ENCODE data around the gene KLHL2. TPM values are rescaled to one million over a fixed set of nuclear protein-coding genes. Genes with fewer than 3 reads are reported as not detected.
"Not testable (repeated sequence)": the region's sequence is repeated elsewhere in the genome, so short reads cannot be mapped to it uniquely, and the experiment has no call there.

Gene KLHL2
- total RNA-seq, 4 donors from 2014 or later: 9.2 to 19.8 (median 12.0) TPM

GRCh38 chr4:165222651-165222994 lies 15.3 kb downstream of the KLHL2 start:
- in situ Hi-C loops (cut with MboI; ENCODE audit: low pct_ligation_motif_present in 1 of 4, low pct_unique_long_range_greater_than_20kb in 1 of 4, low sequenced_read_pairs in 3 of 4) (loop anchor here in 1 of 4 donors (25.0 kb wide), 1 partner anchor 115 kb away; the partner anchor contains the start of gene MSMO1), intact Hi-C loops (cut with DNase I; ENCODE audit: low total_unique reads) (no loop called here)
- Histone ChIP-seq H3K27me3 (no peaks in the 10 kb centered on the region), H3K36me3 (no peaks in the 10 kb centered on the region), H3K4me3 (no peak overlapping the region), H3K27ac (peak overlapping the region in 1 of 4 donors; percentile 9), H3K9me3 (no peaks in the 10 kb centered on the region), H3K4me1 (no peaks in the 10 kb centered on the region)
- no peak for DNase-seq
- 56 to 71% methylated on average over 2 of the region's 2 CpGs for WGBS, 2 donors (ENCODE audit: low coverage in 1 of 2)
- no peak for TF ChIP-seq POLR2A (IDR thresholded peaks at IDR 0.05)
- TF ChIP-seq POLR2AphosphoS5 (IDR thresholded peaks at IDR 0.05): peak in 2 of 3 donors; percentile 7 to 8

- H3K27me3 ChIP-seq; H3K36me3 ChIP-seq; H3K9me3 ChIP-seq; H3K4me1 ChIP-seq; H3K27ac ChIP-seq; DNase-seq; H3K4me3 ChIP-seq; intact Hi-C loops (cut with DNase I; ENCODE audit: low total_unique reads); in situ Hi-C loops (cut with MboI; ENCODE audit: low pct_ligation_motif_present in 1 of 4, low pct_unique_long_range_greater_than_20kb in 1 of 4, low sequenced_read_pairs in 3 of 4): not testable (repeated sequence)
- 76 to 87% methylated on average over 2 of the region's 2 CpGs for WGBS, 2 donors (ENCODE audit: low coverage in 1 of 2)
These were observed 20.0 kb downstream of the KLHL2 start for GRCh38 chr4:165227401-165227800.

- H3K4me3 ChIP-seq; H3K9me3 ChIP-seq; H3K36me3 ChIP-seq; intact Hi-C loops (cut with DNase I; ENCODE audit: low total_unique reads); H3K27ac ChIP-seq; H3K27me3 ChIP-seq; H3K4me1 ChIP-seq; DNase-seq; in situ Hi-C loops (cut with MboI; ENCODE audit: low pct_ligation_motif_present in 1 of 4, low pct_unique_long_range_greater_than_20kb in 1 of 4, low sequenced_read_pairs in 3 of 4): not testable (repeated sequence)
- 52 to 89% methylated on average over 2 to 4 of the region's 4 CpGs for WGBS, 2 donors (ENCODE audit: low coverage in 1 of 2)
These were observed 22.3 kb downstream of the KLHL2 start for GRCh38 chr4:165229490-165230200.

GRCh38 chr4:165232623-165233433 lies 25.5 kb downstream of the KLHL2 start:
- intact Hi-C loops (cut with DNase I; ENCODE audit: low total_unique reads): not testable (repeated sequence)

GRCh38 chr4:165234766-165235165 lies 27.4 kb downstream of the KLHL2 start:
- 95 to 96% methylated on average over 5 of the region's 5 CpGs for WGBS, 2 donors (ENCODE audit: low coverage in 1 of 2)

More at GRCh38 chr4:165232623-165233433, 25.5 kb downstream of the KLHL2 start:
- H3K27me3 ChIP-seq; H3K9me3 ChIP-seq; H3K4me3 ChIP-seq; H3K27ac ChIP-seq; DNase-seq; H3K4me1 ChIP-seq; in situ Hi-C loops (cut with MboI; ENCODE audit: low pct_ligation_motif_present in 1 of 4, low pct_unique_long_range_greater_than_20kb in 1 of 4, low sequenced_read_pairs in 3 of 4); H3K36me3 ChIP-seq: not testable (repeated sequence)
- 74 to 76% methylated on average over 4 of the region's 4 CpGs for WGBS, 2 donors (ENCODE audit: low coverage in 1 of 2)

GRCh38 chr4:165236852-165237251 lies 29.5 kb downstream of the KLHL2 start:
- H3K36me3 ChIP-seq; intact Hi-C loops (cut with DNase I; ENCODE audit: low total_unique reads); H3K9me3 ChIP-seq; in situ Hi-C loops (cut with MboI; ENCODE audit: low pct_ligation_motif_present in 1 of 4, low pct_unique_long_range_greater_than_20kb in 1 of 4, low sequenced_read_pairs in 3 of 4); DNase-seq; H3K4me3 ChIP-seq; H3K4me1 ChIP-seq; H3K27me3 ChIP-seq; H3K27ac ChIP-seq: not testable (repeated sequence)
- WGBS, 2 donors (ENCODE audit: low coverage in 1 of 2): no CpG with 5 or more reads among the region's 1 CpG

More at GRCh38 chr4:165234766-165235165, 27.4 kb downstream of the KLHL2 start:
- H3K9me3 ChIP-seq: no peaks in the 10 kb centered on the region
- H3K4me3 ChIP-seq: no peak overlapping the region
- no peaks in the 10 kb centered on the region for H3K36me3 ChIP-seq
- no peak for TF ChIP-seq POLR2AphosphoS5 (IDR thresholded peaks at IDR 0.05)
- TF ChIP-seq CTCF (IDR thresholded peaks at IDR 0.05): no peak
- no peak for TF ChIP-seq EP300 (IDR thresholded peaks at IDR 0.05; ENCODE audit: low read depth)
- no peak for TF ChIP-seq POLR2A (IDR thresholded peaks at IDR 0.05)
- H3K27me3 ChIP-seq: no peaks in the 10 kb centered on the region
- in situ Hi-C loops (cut with MboI; ENCODE audit: low pct_ligation_motif_present in 1 of 4, low pct_unique_long_range_greater_than_20kb in 1 of 4, low sequenced_read_pairs in 3 of 4): no loop called here
- no peak for DNase-seq
- no peak overlapping the region for H3K27ac ChIP-seq
- intact Hi-C loops (cut with DNase I; ENCODE audit: low total_unique reads): no loop called here
- H3K4me1 ChIP-seq: no peaks in the 10 kb centered on the region

GRCh38 chr4:165238041-165238640 lies 30.8 kb downstream of the KLHL2 start:
- H3K4me3 ChIP-seq; intact Hi-C loops (cut with DNase I; ENCODE audit: low total_unique reads); H3K4me1 ChIP-seq; H3K27me3 ChIP-seq; H3K36me3 ChIP-seq; H3K27ac ChIP-seq; DNase-seq; H3K9me3 ChIP-seq; in situ Hi-C loops (cut with MboI; ENCODE audit: low pct_ligation_motif_present in 1 of 4, low pct_unique_long_range_greater_than_20kb in 1 of 4, low sequenced_read_pairs in 3 of 4): not testable (repeated sequence)
- 76 to 100% methylated on average over 2 to 5 of the region's 5 CpGs for WGBS, 2 donors (ENCODE audit: low coverage in 1 of 2)

- H3K4me1 ChIP-seq; DNase-seq; intact Hi-C loops (cut with DNase I; ENCODE audit: low total_unique reads); H3K27ac ChIP-seq; H3K36me3 ChIP-seq; H3K9me3 ChIP-seq; in situ Hi-C loops (cut with MboI; ENCODE audit: low pct_ligation_motif_present in 1 of 4, low pct_unique_long_range_greater_than_20kb in 1 of 4, low sequenced_read_pairs in 3 of 4); H3K27me3 ChIP-seq; H3K4me3 ChIP-seq: not testable (repeated sequence)
These were observed 33.4 kb downstream of the KLHL2 start for GRCh38 chr4:165240761-165241160.

GRCh38 chr4:165244148-165244547 lies 36.8 kb downstream of the KLHL2 start:
- intact Hi-C loops (cut with DNase I; ENCODE audit: low total_unique reads); H3K27ac ChIP-seq; H3K36me3 ChIP-seq; H3K4me3 ChIP-seq; DNase-seq; H3K4me1 ChIP-seq; H3K27me3 ChIP-seq; H3K9me3 ChIP-seq; in situ Hi-C loops (cut with MboI; ENCODE audit: low pct_ligation_motif_present in 1 of 4, low pct_unique_long_range_greater_than_20kb in 1 of 4, low sequenced_read_pairs in 3 of 4): not testable (repeated sequence)
- 79 to 93% methylated on average over 2 of the region's 2 CpGs for WGBS, 2 donors (ENCODE audit: low coverage in 1 of 2)
